ENCODE measurements around the gene HGD. TPM values are rescaled to one million over a fixed set of nuclear protein-coding genes. Genes with fewer than 3 reads are reported as not detected.

The HGD gene
- total and polyA plus RNA-seq, 7 donors: 0.71 to 54.1 (median 35.7) TPM; not detected in 3

DNA sequence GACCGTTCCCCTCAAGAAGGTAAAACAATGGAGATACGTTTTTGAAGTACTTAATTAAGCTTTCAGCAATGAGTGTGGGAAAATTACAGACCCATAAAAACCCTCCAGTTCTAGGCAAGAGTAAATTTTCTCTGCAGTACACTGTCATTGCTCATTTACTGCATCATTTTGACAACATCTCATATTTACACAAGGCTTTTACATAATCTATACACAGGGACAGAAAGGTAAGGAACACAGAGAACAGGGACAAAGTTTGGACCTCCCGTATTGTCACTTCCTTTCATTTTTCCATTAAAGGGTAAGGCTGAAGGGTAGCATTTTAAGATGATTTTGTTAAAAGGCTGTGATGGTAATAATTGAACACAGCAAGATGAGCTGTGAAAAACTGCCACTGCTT lies 7.4 kb upstream of the HGD start:
- Histone ChIP-seq H3K27ac (no peak overlapping the region), H3K9me3 (no peaks in the 10 kb centered on the region), H3K36me3 (peaks cover 0 to 9% (median 0%) of the 10 kb centered on the region in 4 donors), H3K4me1 (peaks cover 0 to 5% (median 2%) of the 10 kb centered on the region in 4 donors), H3K4me3 (no peak overlapping the region), H3K27me3 (no peaks in the 10 kb centered on the region)
- DNase-seq: no peak
- 51 to 80% methylated on average over 3 of the region's 3 CpGs for WGBS, 2 donors
- TF ChIP-seq, protein P1, sequence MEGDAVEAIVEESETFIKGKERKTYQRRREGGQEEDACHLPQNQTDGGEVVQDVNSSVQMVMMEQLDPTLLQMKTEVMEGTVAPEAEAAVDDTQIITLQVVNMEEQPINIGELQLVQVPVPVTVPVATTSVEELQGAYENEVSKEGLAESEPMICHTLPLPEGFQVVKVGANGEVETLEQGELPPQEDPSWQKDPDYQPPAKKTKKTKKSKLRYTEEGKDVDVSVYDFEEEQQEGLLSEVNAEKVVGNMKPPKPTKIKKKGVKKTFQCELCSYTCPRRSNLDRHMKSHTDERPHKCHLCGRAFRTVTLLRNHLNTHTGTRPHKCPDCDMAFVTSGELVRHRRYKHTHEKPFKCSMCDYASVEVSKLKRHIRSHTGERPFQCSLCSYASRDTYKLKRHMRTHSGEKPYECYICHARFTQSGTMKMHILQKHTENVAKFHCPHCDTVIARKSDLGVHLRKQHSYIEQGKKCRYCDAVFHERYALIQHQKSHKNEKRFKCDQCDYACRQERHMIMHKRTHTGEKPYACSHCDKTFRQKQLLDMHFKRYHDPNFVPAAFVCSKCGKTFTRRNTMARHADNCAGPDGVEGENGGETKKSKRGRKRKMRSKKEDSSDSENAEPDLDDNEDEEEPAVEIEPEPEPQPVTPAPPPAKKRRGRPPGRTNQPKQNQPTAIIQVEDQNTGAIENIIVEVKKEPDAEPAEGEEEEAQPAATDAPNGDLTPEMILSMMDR (IDR thresholded peaks at IDR 0.05): no peak
- TF ChIP-seq POLR2AphosphoS5 (IDR thresholded peaks at IDR 0.05) (no peak), POLR2A (IDR thresholded peaks at IDR 0.05) (no peak), EP300 (IDR thresholded peaks at IDR 0.05) (no peak)
- intact Hi-C loops (cut with DNase I): no loop called here

DNA sequence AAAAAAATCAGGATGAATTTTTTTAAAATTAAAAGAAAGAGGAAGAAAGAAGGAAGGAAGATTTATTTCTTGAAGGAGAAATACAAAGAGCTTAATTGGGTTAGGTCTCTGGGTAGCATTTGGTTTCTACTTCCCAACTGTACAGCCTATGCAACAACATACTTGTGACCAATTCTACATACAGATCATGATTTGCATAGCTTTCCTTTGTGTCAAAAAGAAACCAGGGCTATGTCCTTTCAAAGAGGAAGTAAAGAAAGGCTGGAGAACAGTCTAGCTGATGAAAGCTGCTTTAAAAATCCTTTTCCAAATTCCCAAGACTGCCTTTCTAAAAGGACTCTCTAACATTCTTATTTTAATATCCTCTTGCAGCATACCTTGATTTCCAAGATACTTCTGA lies 6.1 kb upstream of the HGD start:
- DNase-seq: no peak
- intact Hi-C loops (cut with DNase I): no loop called here

DNA sequence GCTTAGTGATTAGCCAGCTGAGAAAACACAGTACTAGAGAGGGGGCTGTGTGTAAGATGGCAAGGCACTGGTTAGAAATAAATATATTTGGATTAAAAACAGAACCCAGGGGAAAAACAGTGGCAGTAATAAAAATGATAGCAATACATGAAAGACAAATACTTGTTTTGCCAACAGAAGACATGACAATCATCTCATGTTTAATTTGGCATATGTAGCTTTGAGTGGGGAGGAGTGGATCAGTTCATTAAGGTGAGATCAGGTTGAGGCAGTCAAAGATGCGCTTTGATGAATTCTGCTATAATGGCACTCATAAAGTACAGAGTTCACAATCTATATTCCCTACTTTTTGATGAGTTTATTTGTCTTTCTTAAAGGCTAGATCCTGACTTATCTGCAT lies 3.4 kb upstream of the HGD start:
- no peak overlapping the region for H3K27ac ChIP-seq

More for the DNA sequence above, 6.1 kb upstream of the HGD start:
- Histone ChIP-seq H3K9me3 (no peaks in the 10 kb centered on the region), H3K27me3 (no peaks in the 10 kb centered on the region), H3K4me3 (no peak overlapping the region), H3K27ac (no peak overlapping the region), H3K4me1 (no peaks in the 10 kb centered on the region), H3K36me3 (peaks cover 0 to 9% (median 0%) of the 10 kb centered on the region in 4 donors)
- TF ChIP-seq POLR2AphosphoS5 (IDR thresholded peaks at IDR 0.05): no peak
- TF ChIP-seq, protein P1 (IDR thresholded peaks at IDR 0.05): no peak
- no peak for TF ChIP-seq EP300 (IDR thresholded peaks at IDR 0.05)

DNA sequence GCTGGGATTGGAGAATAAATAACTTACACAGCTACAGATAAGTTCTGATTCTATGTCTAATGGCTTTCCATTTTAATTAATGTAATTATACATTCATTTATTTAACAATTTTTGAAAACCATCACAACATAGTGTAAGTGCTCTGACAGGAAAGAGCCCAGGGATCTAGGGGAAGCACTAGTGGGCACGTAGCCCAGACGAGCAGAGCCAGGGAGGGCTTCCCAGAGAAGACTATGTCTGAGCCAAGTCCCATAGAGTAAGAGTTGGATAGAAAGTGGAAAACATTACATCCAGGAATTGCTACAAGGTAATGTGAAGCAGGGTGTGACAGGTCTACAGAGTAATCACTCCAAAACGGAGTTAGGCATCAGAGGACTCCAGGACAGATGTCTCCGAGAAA lies 2.9 kb upstream of the HGD start:
- Histone ChIP-seq H3K4me1 (no peaks in the 10 kb centered on the region), H3K27ac (no peak overlapping the region), H3K36me3 (peaks cover 0 to 9% (median 0%) of the 10 kb centered on the region in 4 donors), H3K4me3 (no peak overlapping the region), H3K9me3 (no peaks in the 10 kb centered on the region), H3K27me3 (no peaks in the 10 kb centered on the region)
- no peak for DNase-seq
- intact Hi-C loops (cut with DNase I): no loop called here
- WGBS, 2 donors: 86% methylated on average over 4 of the region's 4 CpGs
- TF ChIP-seq POLR2AphosphoS5 (IDR thresholded peaks at IDR 0.05) (no peak), EP300 (IDR thresholded peaks at IDR 0.05) (no peak), POLR2A (IDR thresholded peaks at IDR 0.05) (no peak)
- TF ChIP-seq, protein P1 (IDR thresholded peaks at IDR 0.05): no peak

More for the DNA sequence above, 3.4 kb upstream of the HGD start:
- H3K4me1 ChIP-seq: no peaks in the 10 kb centered on the region
- 92% methylated on average over 1 of the region's 1 CpG for WGBS, 2 donors
- H3K4me3 ChIP-seq: no peak overlapping the region
- DNase-seq: no peak
- TF ChIP-seq POLR2AphosphoS5 (IDR thresholded peaks at IDR 0.05) (no peak), EP300 (IDR thresholded peaks at IDR 0.05) (no peak), POLR2A (IDR thresholded peaks at IDR 0.05) (no peak)
- TF ChIP-seq, protein P1 (IDR thresholded peaks at IDR 0.05): no peak
- peaks cover 0 to 9% (median 0%) of the 10 kb centered on the region in 4 donors for H3K36me3 ChIP-seq
- intact Hi-C loops (cut with DNase I): no loop called here
- H3K27me3 ChIP-seq: no peaks in the 10 kb centered on the region
- no peaks in the 10 kb centered on the region for H3K9me3 ChIP-seq

DNA sequence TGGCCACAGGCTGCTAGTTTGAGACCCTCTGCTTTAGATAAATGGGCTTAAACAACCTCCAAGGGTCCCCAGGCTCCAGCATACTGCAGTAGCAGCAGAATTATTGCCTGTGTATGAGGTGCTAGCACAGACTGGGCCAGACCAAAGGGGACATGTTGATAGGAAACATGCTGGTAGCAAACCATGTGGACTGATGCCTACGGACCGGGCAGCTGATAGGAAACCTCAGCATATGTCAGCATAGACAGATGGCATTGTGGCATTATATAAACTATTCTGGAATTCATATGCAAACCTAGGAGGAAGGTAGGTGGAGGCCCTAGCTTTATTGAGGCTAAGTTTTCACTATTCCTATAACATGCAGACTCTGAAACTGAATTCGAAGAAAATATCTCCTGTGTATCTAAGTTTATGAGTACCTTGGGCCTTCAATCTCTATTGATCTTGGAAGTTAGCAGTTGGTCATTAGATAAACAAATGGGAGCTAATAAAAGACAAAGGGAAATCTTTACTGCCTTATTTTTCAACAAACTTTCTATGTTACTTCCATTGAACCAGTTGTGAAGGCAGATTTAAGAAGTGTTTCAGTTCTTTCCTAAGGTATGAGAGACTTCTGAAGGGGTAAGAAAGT lies 1.7 kb upstream of the HGD start:
- peaks cover 0 to 5% (median 1%) of the 10 kb centered on the region in 4 donors for H3K4me1 ChIP-seq
- no peak overlapping the region for H3K27ac ChIP-seq
- H3K27me3 ChIP-seq: no peaks in the 10 kb centered on the region
- intact Hi-C loops (cut with DNase I): no loop called here
- H3K9me3 ChIP-seq: no peaks in the 10 kb centered on the region
- peaks cover 0 to 1% (median 0%) of the 10 kb centered on the region in 4 donors for H3K36me3 ChIP-seq
- 59 to 78% methylated on average over 3 of the region's 3 CpGs for WGBS, 2 donors
- no peak overlapping the region for H3K4me3 ChIP-seq
- no peak for DNase-seq
- TF ChIP-seq POLR2AphosphoS5 (IDR thresholded peaks at IDR 0.05) (no peak), POLR2A (IDR thresholded peaks at IDR 0.05) (no peak), EP300 (IDR thresholded peaks at IDR 0.05) (no peak)
- TF ChIP-seq, protein P1 (IDR thresholded peaks at IDR 0.05): no peak
